Stomach (tissue), 4 donors: ENCODE data around the gene NLRP7.

Experiments
- EP300 ChIP-seq: sonication (generic); formaldehyde crosslinking; IDR thresholded peaks from one replicate; pipeline ENCODE4 v1.6.1; 2017; ENCODE audit warnings: antibody characterized with exemption
- POLR2A ChIP-seq, 4 donors: fragments of 450-650 bp; IDR thresholded peaks; one replicate each; pipeline ENCODE4 v1.6.1; 2016; ENCODE audit warnings: antibody characterized with exemption in 4 of 4, control low read depth in 2 of 4, mild to moderate bottlenecking in 1 of 4, moderate library complexity in 1 of 4
- TF ChIP-seq, protein P1 (sequence below), 7 experiments: fragments of 450-650 bp in 4 of 7; fragments of 200-600 bp in 3 of 7; sonication (generic) in 3 of 7; IDR thresholded peaks; one replicate each; pipeline ENCODE4 v1.5.1; 2016 to 2019; ENCODE audit warnings: antibody characterized with exemption in 7 of 7, control low read depth in 2 of 7, mild to moderate bottlenecking in 1 of 7

- TF ChIP-seq EP300 (no peak), POLR2A (IDR thresholded peaks at IDR 0.05) (no peak)
- TF ChIP-seq, protein P1, sequence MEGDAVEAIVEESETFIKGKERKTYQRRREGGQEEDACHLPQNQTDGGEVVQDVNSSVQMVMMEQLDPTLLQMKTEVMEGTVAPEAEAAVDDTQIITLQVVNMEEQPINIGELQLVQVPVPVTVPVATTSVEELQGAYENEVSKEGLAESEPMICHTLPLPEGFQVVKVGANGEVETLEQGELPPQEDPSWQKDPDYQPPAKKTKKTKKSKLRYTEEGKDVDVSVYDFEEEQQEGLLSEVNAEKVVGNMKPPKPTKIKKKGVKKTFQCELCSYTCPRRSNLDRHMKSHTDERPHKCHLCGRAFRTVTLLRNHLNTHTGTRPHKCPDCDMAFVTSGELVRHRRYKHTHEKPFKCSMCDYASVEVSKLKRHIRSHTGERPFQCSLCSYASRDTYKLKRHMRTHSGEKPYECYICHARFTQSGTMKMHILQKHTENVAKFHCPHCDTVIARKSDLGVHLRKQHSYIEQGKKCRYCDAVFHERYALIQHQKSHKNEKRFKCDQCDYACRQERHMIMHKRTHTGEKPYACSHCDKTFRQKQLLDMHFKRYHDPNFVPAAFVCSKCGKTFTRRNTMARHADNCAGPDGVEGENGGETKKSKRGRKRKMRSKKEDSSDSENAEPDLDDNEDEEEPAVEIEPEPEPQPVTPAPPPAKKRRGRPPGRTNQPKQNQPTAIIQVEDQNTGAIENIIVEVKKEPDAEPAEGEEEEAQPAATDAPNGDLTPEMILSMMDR (IDR thresholded peaks at IDR 0.05) = no peak
These were observed 19.0 kb downstream of the NLRP7 start for GRCh38 chr19:54928299-54928698.
